Adipose tissue (tissue), 3 donors: ENCODE measurements around the gene PIK3R1. TPM values are rescaled to one million over a fixed set of nuclear protein-coding genes. Genes with fewer than 3 reads are reported as not detected.
"Not testable (repeated sequence)": the region's sequence is repeated elsewhere in the genome, so short reads cannot be mapped to it uniquely, and the experiment has no call there.

Experiments
- H3K27ac ChIP-seq: one replicate; pipeline ENCODE4 v1.5.1; 2013; ENCODE audit warnings: low read depth, low read length
- WGBS, 3 donors: extraction: QIAGEN DNeasy Blood & Tissue Kit; methylation state at CpG; one replicate each; pipeline ENCODE4 v1.1.7; 2013; 5-methylcytosine and 5-hydroxymethylcytosine counted together
- polyA plus RNA-seq, 3 donors: library from polyadenylated mRNA; stranded (reverse); fragments of 200-250 nt; gene quantifications; one replicate each; pipeline ENCODE4 v1.2.3, GENCODE V29; 2013
- donor health status: healthy with polysubstance abuse.
- donor health status: Bipolar disorder and iron deficiency.
- donor health status: healthy.

The PIK3R1 gene
- polyA plus RNA-seq, 3 donors, result 12.1 to 58.9 (median 41.0) TPM

- no peak overlapping the region for H3K27ac ChIP-seq
Measured at GRCh38 chr5:68190619-68191018, 24.9 kb upstream of the PIK3R1 start.

DNA sequence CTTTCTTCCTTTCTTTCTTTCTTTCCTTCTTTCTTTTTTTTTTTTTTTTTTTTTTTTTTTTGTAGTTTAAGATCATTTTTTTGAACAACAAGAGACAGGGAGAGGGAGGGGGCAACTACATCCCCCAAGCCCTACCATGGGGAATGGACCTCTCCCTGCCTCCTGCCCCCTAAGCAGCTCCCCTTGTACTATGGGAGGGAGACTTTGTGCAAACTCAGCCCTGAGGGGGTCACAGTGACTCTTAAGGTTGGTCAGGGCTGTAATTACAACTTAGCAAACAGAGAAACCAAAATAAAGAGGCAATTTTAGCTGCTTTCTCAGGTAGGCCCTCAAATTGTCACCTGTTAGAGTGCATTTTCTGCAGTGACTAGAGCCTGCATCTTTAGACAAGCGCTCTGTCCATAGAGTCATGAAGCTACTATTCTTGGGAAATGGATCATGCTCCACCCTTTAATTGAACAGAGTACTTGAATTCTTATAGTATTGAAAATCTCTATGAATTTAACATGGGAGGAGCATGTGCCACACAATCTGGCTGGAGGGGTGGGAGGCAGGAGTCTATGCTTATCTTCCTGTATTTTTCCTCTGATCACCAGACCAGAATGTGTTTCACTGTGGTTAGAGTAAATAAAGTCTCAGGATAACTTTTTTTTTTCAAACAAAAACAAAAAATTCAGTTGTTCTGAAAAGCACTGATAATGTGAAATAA is 24.3 kb upstream of the PIK3R1 start:
- WGBS, 3 donors, result 93 to 100% (median 100%) methylated on average over 1 of the region's 1 CpG
- H3K27ac ChIP-seq, result no peak overlapping the region

More at GRCh38 chr5:68190619-68191018, 24.9 kb upstream of the PIK3R1 start:
- WGBS, 3 donors, result 87 to 97% (median 96%) methylated on average over 4 of the region's 4 CpGs

- H3K27ac ChIP-seq, result no peak overlapping the region
- WGBS, 3 donors, result 96 to 99% (median 97%) methylated on average over 3 of the region's 3 CpGs
Measured at GRCh38 chr5:68192679-68193060, 22.9 kb upstream of the PIK3R1 start.

DNA sequence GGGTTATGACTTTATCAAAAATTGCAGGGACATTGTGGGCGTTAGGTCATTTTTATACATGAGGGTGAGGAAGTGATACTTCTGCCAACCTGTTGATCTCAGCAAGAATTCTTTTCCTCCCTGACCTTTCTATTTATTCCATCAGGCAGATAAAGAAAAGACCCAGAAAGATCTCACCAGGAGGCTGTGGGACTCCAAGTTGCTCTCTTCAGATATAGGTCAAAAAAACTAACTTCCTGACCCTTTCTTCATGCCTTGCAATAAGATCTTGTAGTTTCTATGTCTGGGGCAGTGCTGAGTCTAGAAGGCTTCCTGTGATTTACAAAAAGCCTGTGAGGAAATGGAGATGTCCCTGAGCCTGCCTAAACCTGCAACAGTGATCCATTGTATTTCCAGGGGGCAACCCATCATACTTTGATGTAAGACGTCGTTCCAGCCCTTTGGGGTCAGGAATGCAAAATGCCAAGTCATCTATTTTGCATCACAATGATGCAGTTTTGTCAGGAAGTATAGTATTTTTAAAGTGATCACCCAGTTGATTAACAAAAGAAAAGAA is 22.0 kb upstream of the PIK3R1 start:
- 32 to 47% (median 40%) methylated on average over 3 of the region's 3 CpGs for WGBS, 3 donors
- no peak overlapping the region for H3K27ac ChIP-seq

- WGBS, 3 donors, result 61 to 65% (median 63%) methylated on average over 2 of the region's 2 CpGs
- H3K27ac ChIP-seq, result no peak overlapping the region
Measured at GRCh38 chr5:68194386-68194785, 21.2 kb upstream of the PIK3R1 start.

GRCh38 chr5:68195137-68195536 is 20.4 kb upstream of the PIK3R1 start:
- H3K27ac ChIP-seq, result no peak overlapping the region
- 91 to 98% (median 95%) methylated on average over 3 of the region's 3 CpGs for WGBS, 3 donors

- no peak overlapping the region for H3K27ac ChIP-seq
- WGBS, 3 donors, result 65 to 83% (median 66%) methylated on average over 6 of the region's 6 CpGs
Measured at GRCh38 chr5:68196876-68197275, 18.7 kb upstream of the PIK3R1 start.

DNA sequence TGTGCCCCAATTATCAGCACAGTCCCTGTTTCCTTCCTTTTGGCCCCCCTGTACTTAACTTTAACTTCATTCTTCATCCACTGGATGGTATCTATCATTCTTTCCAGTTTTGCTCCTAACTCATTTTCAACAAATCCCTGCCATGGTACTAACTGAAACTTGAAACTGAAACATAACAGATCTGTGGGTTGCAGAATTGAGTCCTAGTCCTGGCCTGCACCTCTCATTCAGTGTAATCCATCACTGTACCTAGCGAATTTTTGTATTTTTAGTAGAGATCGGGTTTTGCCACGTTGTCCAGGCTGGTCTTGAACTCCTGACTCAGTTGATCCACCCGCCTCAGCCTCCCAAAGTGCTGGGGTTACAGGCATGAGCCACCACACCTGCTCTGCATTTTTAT is 15.3 kb upstream of the PIK3R1 start:
- 92 to 93% (median 93%) methylated on average over 4 of the region's 4 CpGs for WGBS, 3 donors
- H3K27ac ChIP-seq, result no peak overlapping the region

GRCh38 chr5:68210654-68211053 is 4.9 kb upstream of the PIK3R1 start:
- WGBS, 3 donors, result 92 to 97% (median 95%) methylated on average over 4 of the region's 4 CpGs
- H3K27ac ChIP-seq, result not testable (repeated sequence)

GRCh38 chr5:68214482-68215207 is 911 bp upstream of the PIK3R1 start:
- 3 to 5% (median 4%) methylated on average over 28 to 37 of the region's 37 CpGs for WGBS, 3 donors

GRCh38 chr5:68215898-68216244 is 315 bp downstream of the PIK3R1 start:
- H3K27ac ChIP-seq, result peak overlapping the region; percentile 43
- 0 to 1% (median 0%) methylated on average over 22 to 37 of the region's 38 CpGs for WGBS, 3 donors

More at GRCh38 chr5:68214482-68215207, 911 bp upstream of the PIK3R1 start:
- peak overlapping the region; percentile 34 for H3K27ac ChIP-seq

- WGBS, 3 donors, result 0 to 1% (median 0%) methylated on average over 47 to 49 of the region's 49 CpGs
Measured at GRCh38 chr5:68216245-68217046, 890 bp downstream of the PIK3R1 start.

DNA sequence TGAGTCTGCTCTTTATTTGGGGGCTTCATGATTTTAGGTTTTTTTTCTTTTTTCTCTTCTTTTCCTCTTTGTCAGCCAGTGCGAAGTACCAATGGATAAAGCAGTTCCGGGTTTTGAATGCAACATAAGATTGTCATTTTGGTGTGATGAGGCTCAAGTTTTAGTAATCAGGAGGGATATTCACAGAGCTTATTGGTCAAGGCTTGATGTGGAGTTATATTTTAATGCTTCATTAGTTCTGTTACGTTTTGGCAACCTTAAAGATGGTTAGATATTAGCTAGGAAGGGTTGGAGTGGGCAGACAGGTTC is 1.4 kb downstream of the PIK3R1 start:
- no peak overlapping the region for H3K27ac ChIP-seq
- WGBS, 3 donors, result 0 to 2% (median 0%) methylated on average over 3 of the region's 3 CpGs

More at GRCh38 chr5:68216245-68217046, 890 bp downstream of the PIK3R1 start:
- H3K27ac ChIP-seq, result peak overlapping the region; percentile 43

DNA sequence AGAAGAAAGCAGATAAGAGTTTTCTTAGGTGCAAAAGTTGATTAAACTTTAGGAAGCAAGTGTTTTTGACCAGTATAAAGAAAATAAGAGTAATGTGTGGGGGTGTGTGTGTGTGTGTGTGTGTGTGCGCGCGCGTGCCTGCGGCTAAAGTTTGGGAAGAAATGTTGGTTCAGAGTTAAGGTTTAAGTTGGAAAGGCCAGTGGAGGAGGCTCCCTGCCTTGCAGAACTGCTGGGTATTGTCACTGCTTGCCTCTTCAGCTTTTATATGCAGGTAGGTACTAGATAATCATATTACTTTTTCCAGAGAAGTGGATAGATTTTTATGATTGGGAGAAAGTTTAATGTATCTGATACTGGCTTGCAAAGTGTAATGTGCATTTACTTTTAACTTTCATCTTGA is 2.0 kb downstream of the PIK3R1 start:
- H3K27ac ChIP-seq, result no peak overlapping the region
- 12 to 22% (median 14%) methylated on average over 5 of the region's 5 CpGs for WGBS, 3 donors

GRCh38 chr5:68219161-68219816 is 3.7 kb downstream of the PIK3R1 start:
- 55 to 72% (median 64%) methylated on average over 3 of the region's 3 CpGs for WGBS, 3 donors
- H3K27ac ChIP-seq, result no peak overlapping the region

- WGBS, 3 donors, result 89 to 97% (median 96%) methylated on average over 7 of the region's 7 CpGs
- no peak overlapping the region for H3K27ac ChIP-seq
Measured at GRCh38 chr5:68220260-68220659, 4.7 kb downstream of the PIK3R1 start.

DNA sequence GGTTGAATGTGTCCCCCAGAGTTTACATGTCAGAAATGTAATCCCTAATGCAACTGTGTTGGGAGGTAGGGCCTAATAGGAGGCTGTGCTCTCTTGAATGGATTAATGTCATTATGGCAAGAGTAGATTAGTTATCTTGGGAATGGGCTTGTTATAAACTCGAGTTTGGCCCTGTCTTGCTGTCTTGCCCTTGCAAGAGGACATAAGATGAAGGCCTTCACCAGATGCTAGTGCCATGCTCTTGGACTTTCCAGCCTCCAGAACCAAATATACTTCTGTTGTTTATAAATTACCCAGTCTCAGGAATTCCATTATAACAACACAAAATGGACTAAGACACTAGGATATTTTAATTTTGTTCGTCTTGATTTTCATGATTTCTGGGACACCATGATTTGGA is 5.4 kb downstream of the PIK3R1 start:
- no peak overlapping the region for H3K27ac ChIP-seq
- WGBS, 3 donors, result 86 to 91% (median 90%) methylated on average over 2 of the region's 2 CpGs

GRCh38 chr5:68221488-68221887 is 5.9 kb downstream of the PIK3R1 start:
- no peak overlapping the region for H3K27ac ChIP-seq

More at GRCh38 chr5:68221488-68221887, 5.9 kb downstream of the PIK3R1 start:
- WGBS, 3 donors, result 67 to 79% (median 74%) methylated on average over 1 of the region's 1 CpG
